HG03520 (cell line): Measurements from ENCODE around the gene MRPL55.

Source experiments
- ATAC-seq: cut with Tn5 transposase; IDR thresholded peaks from one replicate; pipeline ENCODE4 v1.9.1; 2021; ENCODE audit warnings: mild to moderate bottlenecking, moderate library complexity; ENCODE audit not compliant: unreplicated experiment

Gene MRPL55

GRCh38 chr1:228073857-228074545 lies 35.1 kb downstream of the MRPL55 start:
- no peak for ATAC-seq

GRCh38 chr1:228073061-228073856 lies 35.8 kb downstream of the MRPL55 start:
- no peak for ATAC-seq

DNA sequence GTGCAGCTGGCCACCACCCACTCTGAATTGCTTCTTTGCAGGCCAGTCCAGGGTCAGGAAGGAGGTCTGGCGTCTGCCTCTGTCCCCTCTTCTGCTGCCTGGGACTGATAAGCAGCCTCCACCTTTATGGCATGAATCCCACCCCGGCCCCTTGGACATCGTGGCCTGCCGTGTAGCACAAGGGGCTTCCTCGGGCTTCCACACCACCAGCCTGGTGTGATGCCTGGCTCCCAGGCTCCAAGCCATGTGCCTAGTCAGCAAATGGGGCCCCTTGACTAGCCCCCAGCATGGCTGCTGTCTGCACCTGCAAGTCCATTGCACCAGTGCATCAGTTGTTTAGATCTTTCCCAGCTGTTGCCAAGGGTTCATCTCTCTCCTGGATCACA lies 36.4 kb downstream of the MRPL55 start:
- no peak for ATAC-seq

GRCh38 chr1:228071839-228072657 lies 37.1 kb downstream of the MRPL55 start:
- no peak for ATAC-seq

- no peak for ATAC-seq
Observed at GRCh38 chr1:228070851-228071250, 38.2 kb downstream of the MRPL55 start.

DNA sequence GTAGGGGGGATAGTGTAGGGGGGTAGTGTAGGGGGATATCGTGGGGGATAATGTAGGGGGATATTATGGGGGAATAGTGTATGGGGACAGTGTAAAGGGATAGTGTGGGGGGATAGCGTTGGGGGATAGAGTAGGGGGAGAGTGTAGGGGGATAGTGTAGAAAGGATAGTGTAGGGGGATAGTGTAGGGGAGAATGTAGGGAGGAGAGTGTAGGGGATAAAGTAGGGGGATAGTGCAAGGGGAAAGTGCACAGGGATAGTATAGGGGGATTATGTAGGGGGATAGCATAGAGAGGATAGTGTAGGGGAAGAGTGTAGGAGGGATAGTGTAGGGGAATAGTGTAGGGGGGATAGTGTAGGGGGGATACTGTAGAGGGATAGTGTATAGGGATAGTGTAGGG lies 38.9 kb downstream of the MRPL55 start:
- ATAC-seq: no peak

DNA sequence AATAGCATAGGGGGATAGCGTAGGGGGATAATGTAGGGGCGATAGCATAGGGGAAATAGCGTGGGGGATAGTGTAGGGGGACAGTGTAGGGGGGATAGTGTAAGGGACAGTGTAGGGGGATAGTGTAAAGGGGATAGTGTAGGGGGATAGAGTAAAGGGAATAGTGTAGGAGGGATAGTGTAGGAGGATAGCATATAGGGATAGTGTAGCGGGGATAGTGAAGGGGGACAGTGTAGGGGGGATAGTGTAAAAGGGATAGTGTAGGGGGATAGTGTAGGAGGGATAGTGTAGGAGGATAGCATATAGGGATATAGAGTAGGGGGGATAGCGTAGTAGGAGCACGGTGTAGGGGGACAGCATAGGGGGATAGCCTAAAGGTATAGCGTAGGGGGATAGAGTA lies 40.7 kb downstream of the MRPL55 start:
- ATAC-seq: no peak

DNA sequence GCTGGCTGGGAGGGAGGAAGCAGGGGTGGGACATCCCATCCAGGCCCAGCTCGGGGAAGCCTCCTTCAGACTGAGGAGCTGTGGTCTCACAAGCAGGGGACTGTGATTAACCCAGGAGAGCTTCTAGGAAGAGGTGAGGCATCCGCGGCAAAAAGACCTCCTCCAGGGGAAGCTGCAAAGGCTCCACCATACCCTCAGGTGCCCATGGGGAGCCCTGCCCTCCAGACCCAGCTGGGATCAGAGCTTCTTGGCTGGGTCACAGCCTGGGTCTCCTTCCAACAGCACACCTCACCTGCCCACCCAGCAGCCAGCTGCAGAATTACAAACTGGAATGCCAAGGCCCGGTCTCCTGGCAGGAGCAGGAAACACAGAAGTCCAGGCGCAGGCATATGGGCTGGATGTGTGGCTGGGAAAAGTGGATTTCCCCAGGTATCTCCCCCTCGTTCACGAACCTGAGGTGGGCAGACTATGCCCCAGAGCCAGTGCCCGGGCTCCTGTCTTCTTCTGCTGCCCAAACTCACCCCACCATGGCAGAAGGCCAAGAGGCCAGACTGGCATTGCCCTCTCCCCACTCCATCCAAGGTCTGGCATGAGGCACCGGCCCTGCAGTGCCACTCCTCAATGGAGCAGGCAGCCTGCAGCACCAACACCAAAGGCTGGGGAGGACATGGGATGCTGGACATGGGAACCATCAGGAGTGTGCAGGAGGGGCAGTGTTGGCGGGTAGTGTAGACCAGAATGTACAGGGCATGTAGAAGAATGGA lies 42.0 kb downstream of the MRPL55 start:
- ATAC-seq: no peak

GRCh38 chr1:228066416-228066815 lies 42.7 kb downstream of the MRPL55 start:
- ATAC-seq: no peak

DNA sequence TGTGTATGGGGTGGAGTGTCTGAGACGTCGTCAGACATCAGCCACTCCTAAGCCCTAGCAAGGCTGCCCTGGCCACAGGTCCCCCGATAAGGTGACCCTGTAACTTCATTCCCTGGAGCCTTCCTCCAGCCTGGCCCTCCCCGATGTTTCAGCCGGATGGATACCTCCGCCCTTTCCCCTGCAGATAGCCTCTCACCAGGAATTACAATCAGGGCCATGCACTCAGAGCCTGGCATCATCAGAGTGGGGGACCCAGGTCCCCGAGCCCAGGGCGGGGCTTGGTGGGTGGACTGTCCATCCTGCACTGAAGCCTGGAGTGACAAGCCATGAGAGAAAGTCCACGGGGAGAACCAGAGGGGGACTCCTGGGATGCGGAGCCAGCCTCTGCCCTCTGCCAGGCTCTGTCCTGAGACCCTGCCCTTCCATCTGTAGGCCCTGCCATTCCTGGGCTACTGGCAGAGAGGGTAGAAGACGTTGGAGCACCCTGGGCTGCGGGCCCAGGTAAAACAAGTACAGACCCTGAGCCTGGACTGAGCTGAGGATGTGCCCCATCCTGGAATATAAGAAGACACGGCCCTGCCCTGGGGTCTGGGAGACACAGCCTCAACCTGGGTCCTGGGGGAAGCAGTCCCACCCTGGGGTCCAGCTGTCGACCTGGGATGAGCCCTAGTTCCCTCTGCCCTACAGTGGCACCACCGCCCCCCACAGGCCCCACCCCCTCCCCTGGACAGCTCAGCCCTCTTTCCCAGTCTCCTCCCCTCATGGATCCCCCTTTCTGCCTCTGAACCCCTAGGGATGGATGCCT lies 43.4 kb downstream of the MRPL55 start:
- ATAC-seq: no peak

DNA sequence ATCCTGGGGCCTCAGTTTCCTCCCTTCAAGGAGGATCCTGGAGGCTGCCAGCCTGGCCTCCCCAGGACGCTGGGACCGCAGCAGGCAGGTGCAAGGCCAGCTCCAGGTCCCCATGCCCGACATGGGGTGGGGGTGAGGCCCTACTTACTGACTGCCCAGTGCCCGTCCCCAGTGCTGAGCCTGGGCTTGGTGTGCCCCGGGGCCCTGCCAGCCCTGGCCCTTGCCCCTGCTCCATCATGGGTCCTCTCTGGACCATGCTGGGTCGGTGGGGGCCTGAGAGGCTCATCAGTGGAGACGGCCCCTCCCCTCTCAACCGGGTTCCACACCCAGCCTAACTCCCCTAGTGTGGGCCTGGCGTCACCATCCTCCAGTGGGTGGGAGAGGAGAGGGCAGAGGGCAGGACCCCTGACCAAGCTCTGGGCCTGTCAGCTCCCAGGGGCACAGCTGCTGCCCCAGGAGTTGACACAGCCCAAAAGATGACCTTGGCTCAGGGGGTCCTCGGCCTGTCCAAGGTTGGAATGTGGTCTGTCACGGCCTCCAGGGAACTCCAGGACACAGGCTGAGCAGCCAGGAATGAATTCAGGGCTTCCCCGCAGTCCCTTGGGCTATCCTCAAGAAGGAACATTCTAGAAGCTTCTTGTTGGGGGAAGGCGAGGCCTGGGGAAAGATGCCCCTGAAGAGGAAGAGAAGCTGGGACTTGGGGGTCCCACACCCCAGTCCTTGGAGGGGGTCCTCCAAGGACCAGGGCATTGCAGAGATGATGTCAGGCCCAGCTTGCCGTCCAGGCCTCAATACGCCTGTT lies 44.2 kb downstream of the MRPL55 start:
- ATAC-seq: no peak

- no peak for ATAC-seq
Observed at GRCh38 chr1:228064296-228064695, 44.8 kb downstream of the MRPL55 start.

- ATAC-seq: no peak
Observed at GRCh38 chr1:228063251-228064191, 45.6 kb downstream of the MRPL55 start.

DNA sequence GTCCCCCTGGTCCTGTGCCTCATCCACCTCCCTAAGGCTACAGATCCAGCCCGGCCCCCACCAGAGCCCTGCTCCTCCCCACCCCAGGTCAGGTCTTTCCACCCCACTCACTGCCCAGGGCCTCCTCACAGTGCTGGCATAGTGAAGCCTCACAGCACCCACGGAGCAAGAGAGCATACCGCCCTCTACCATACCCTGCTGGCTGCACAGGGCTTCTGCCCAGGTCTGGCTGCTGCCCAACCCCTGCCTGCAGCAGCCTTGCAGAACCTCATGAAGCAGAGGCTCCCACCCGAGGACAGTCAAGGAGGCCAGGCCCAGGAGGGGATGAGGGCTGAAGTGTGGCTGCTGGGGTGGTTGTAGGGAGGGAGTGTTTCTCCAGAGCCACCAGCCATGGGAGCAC lies 46.3 kb downstream of the MRPL55 start:
- ATAC-seq: no peak

DNA sequence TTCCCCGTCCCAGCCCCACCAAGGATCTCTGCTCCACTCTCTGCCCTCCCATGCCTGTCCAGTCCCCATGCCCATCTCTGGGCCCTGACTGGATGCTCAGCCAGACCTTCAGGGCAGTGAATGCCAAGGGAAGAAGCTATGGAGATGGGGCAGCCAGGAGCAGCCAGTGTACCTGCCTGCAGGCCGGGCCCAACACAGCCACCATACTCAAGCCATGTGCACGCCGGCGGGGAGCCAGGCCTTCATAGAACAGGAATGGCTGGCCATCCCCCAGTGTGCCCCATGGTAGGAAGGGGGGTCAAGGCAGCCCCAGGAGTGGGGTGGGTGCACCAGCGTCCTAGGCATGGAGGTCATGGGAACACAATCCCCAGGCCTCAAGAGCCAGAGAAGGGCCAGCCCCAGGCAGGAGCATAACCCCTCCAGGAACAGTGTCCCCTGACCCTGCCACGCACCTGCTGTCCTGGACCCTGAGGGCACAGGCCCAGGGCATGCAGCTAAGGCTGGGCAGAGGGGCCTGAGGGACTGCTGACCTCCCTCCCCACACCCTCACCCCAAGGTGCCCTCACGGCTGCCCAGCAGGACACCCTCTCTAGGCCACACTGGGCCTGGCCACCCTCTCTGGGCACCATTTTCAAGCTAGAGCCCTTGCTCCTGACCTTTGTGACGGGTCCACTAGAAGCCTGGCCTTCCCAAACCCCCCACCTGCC lies 46.9 kb downstream of the MRPL55 start:
- ATAC-seq: no peak

DNA sequence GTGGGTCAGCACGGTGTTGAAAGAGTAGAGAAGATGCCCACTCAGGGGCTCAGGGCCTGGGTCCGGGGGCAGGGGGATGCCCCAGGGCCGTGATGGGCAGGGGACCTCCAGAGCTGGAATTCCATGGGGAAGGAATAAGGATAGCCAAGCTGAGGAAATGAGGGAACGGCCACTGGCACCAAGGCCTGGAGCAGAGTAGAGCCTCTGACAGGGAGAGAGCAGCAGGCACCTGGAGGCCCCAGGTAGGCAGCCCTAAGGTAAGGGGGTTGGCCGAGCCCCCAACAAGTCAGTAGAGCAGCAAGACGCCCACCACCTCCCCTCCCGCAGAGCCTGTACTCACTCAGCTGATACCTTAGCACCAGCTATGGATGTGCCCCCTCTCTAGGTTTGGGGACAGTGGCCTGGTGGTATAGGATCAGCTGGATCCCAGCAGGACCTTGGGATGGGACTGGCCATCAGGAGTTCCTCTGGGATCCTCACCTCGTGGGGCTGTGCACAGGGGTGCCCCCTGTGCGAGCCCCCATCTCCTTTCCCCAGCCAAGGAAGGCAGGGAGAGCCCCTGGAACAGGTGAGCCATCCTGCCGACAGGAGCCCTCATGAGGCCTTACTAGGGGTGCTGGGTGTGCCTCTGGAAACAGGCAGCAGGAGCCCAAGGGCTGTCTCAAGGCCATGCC lies 47.6 kb downstream of the MRPL55 start:
- no peak for ATAC-seq
